Measurements from ENCODE around the gene ASB14. TPM values are rescaled to one million over a fixed set of nuclear protein-coding genes. Genes with fewer than 3 reads are reported as not detected.
"Not testable (repeated sequence)": the region's sequence is repeated elsewhere in the genome, so short reads cannot be mapped to it uniquely, and the experiment has no call there.

The ASB14 gene
- total RNA-seq, 1 donor from 2014 or later, result not detected

- Mint-ChIP-seq H3K4me1 (ENCODE audit: unreplicated experiment) (no peaks in the 10 kb centered on the region), H3K36me3 (no peaks in the 10 kb centered on the region), H3K27ac (no peak overlapping the region), H3K4me3 (no peak overlapping the region), H3K27me3 (peaks cover 24% of the 10 kb centered on the region), H3K9me3 (peaks cover 6% of the 10 kb centered on the region)
- TF ChIP-seq CTCF (conservative IDR thresholded peaks at IDR 0.05), result no peak
- DNase-seq (ENCODE audit: extremely low spot score, unreplicated experiment), result no peak
These were observed 21.7 kb upstream of the ASB14 start for GRCh38 chr3:57314204-57314603.

GRCh38 chr3:57309769-57310360, 17.4 kb upstream of the ASB14 start:
- no peaks in the 10 kb centered on the region for H3K4me1 Mint-ChIP-seq (ENCODE audit: unreplicated experiment)
- peaks cover 4% of the 10 kb centered on the region for H3K27me3 Mint-ChIP-seq
- no peak overlapping the region for H3K27ac Mint-ChIP-seq
- H3K4me3 Mint-ChIP-seq, result no peak overlapping the region
- TF ChIP-seq CTCF (conservative IDR thresholded peaks at IDR 0.05), result no peak
- H3K36me3 Mint-ChIP-seq, result no peaks in the 10 kb centered on the region
- no peak for DNase-seq (ENCODE audit: extremely low spot score, unreplicated experiment)
- no peaks in the 10 kb centered on the region for H3K9me3 Mint-ChIP-seq

- not testable (repeated sequence) for H3K27ac Mint-ChIP-seq; H3K4me3 Mint-ChIP-seq; DNase-seq (ENCODE audit: extremely low spot score, unreplicated experiment); H3K4me1 Mint-ChIP-seq (ENCODE audit: unreplicated experiment); H3K9me3 Mint-ChIP-seq; H3K36me3 Mint-ChIP-seq; H3K27me3 Mint-ChIP-seq
These were observed 11.0 kb upstream of the ASB14 start for GRCh38 chr3:57303520-57303919.

GRCh38 chr3:57298041-57298440, 5.6 kb upstream of the ASB14 start:
- peaks cover 8% of the 10 kb centered on the region for H3K27me3 Mint-ChIP-seq
- H3K36me3 Mint-ChIP-seq, result no peaks in the 10 kb centered on the region
- no peaks in the 10 kb centered on the region for H3K9me3 Mint-ChIP-seq
- H3K27ac Mint-ChIP-seq, result no peak overlapping the region
- H3K4me1 Mint-ChIP-seq (ENCODE audit: unreplicated experiment), result no peaks in the 10 kb centered on the region
- H3K4me3 Mint-ChIP-seq, result no peak overlapping the region
- TF ChIP-seq CTCF (conservative IDR thresholded peaks at IDR 0.05), result no peak
- DNase-seq (ENCODE audit: extremely low spot score, unreplicated experiment), result no peak

- Mint-ChIP-seq H3K27ac (no peak overlapping the region), H3K36me3 (no peaks in the 10 kb centered on the region), H3K9me3 (no peaks in the 10 kb centered on the region), H3K4me1 (ENCODE audit: unreplicated experiment) (no peaks in the 10 kb centered on the region), H3K4me3 (no peak overlapping the region), H3K27me3 (no peaks in the 10 kb centered on the region)
- DNase-seq (ENCODE audit: extremely low spot score, unreplicated experiment), result no peak
- TF ChIP-seq CTCF (conservative IDR thresholded peaks at IDR 0.05), result no peak
These were observed 527 bp upstream of the ASB14 start for GRCh38 chr3:57292897-57293526.

- no peak for DNase-seq (ENCODE audit: extremely low spot score, unreplicated experiment)
- H3K4me1 Mint-ChIP-seq (ENCODE audit: unreplicated experiment), result no peaks in the 10 kb centered on the region
- no peak overlapping the region for H3K4me3 Mint-ChIP-seq
- H3K27ac Mint-ChIP-seq, result no peak overlapping the region
- H3K36me3 Mint-ChIP-seq, result no peaks in the 10 kb centered on the region
- no peaks in the 10 kb centered on the region for H3K9me3 Mint-ChIP-seq
- H3K27me3 Mint-ChIP-seq, result peaks cover 4% of the 10 kb centered on the region
- no peak for TF ChIP-seq CTCF (conservative IDR thresholded peaks at IDR 0.05)
These were observed 4.1 kb downstream of the ASB14 start for GRCh38 chr3:57288403-57288802.
